ENCODE results near the gene PPP2R5E. TPM values are rescaled to one million over a fixed set of nuclear protein-coding genes. Genes with fewer than 3 reads are reported as not detected.

PPP2R5E gene
- total and polyA plus RNA-seq, 10 of the 15 experiments (the other 5 are each of a cell fraction or from before 2014, with no cell fraction given) = 11.4 to 56.2 (median 22.7) TPM

GRCh38 chr14:63443988-63444387, 99.2 kb downstream of the PPP2R5E start:
- H3K4me1 ChIP-seq (ENCODE audit: control insufficient read depth, insufficient read depth, low read length) = no peaks in the 10 kb centered on the region
- ATAC-seq (no peak), DNase-seq (ENCODE audit: low read depth, low spot score) (no peak), FAIRE-seq (peak; percentile 13)
- TF ChIP-seq BMI1 (IDR thresholded peaks at IDR 0.05; ENCODE audit: borderline replicate concordance) = no peak
- intact Hi-C loops (cut with micrococcal nuclease; ENCODE audit: unreplicated experiment) = no loop called here
- peaks cover 0 to 1% of the 10 kb centered on the region in 2 experiments; a peak in 2 of 4 replicates for H3K36me3 ChIP-seq (ENCODE audit: control insufficient read depth in 2 of 2, insufficient read depth in 2 of 2, low read length in 1 of 2)
- H3K9me3 ChIP-seq (replicated peaks; ENCODE audit: control insufficient read depth, insufficient read depth, low read length) = no peaks in the 10 kb centered on the region
- 84% methylated on average over 3 of the region's 3 CpGs for WGBS (ENCODE audit: insufficient coverage, insufficient replicate concordance, low lambda C conversion rate, missing lambda C conversion rate)
- in situ Hi-C loops (cut with MboI) = no loop called here
- no peaks in the 10 kb centered on the region for H3K27me3 ChIP-seq (replicated peaks in 1 of 2; ENCODE audit: control insufficient read depth in 2 of 2, insufficient read depth in 2 of 2, low read length in 1 of 2)
- H3K9ac ChIP-seq (ENCODE audit: control insufficient read depth, insufficient read depth, low read length) = no peak overlapping the region
- no peak overlapping the region for H3K4me2 ChIP-seq (ENCODE audit: control insufficient read depth, insufficient read depth)
- ChIA-PET POLR2A (no interaction called here), CTCF (interaction anchor here (2.7 kb wide), 1 partner anchor 10 kb away, joined by 11 read pairs; no protein-coding TSS in a partner anchor), RAD21 (ENCODE audit: unreplicated experiment) (no interaction called here), SMC1A (ENCODE audit: uncharacterized antibody, unreplicated experiment) (interaction anchor here (0.6 to 2.5 kb wide), 7 partner anchors 10 to 1515 kb away, joined by 3 to 10 read pairs (median 4); no protein-coding TSS in a partner anchor)
- H3K4me3 ChIP-seq = no peak overlapping the region
- no TSS peak for BruUV-seq (replicated peaks)
- H4K20me1 ChIP-seq (ENCODE audit: control insufficient read depth, insufficient read depth) = 0 out of 2 replicates have a peak, but pooled peaks cover 2% of the 10 kb centered on the region
- H3K27ac ChIP-seq (ENCODE audit: control insufficient read depth, insufficient read depth) = no peak overlapping the region
- H3K79me2 ChIP-seq (ENCODE audit: control insufficient read depth, insufficient read depth, low read length) = peaks cover 14% of the 10 kb centered on the region
- H2AFZ ChIP-seq (ENCODE audit: control insufficient read depth, low read depth, low read length) = no peak overlapping the region

GRCh38 chr14:63443361-63443760, 99.8 kb downstream of the PPP2R5E start:
- DNase-seq (ENCODE audit: low read depth, low spot score) = no peak
- H2AFZ ChIP-seq (ENCODE audit: control insufficient read depth, low read depth, low read length) = no peak overlapping the region
- ChIA-PET POLR2A (no interaction called here), RAD21 (ENCODE audit: unreplicated experiment) (no interaction called here), SMC1A (ENCODE audit: uncharacterized antibody, unreplicated experiment) (interaction anchor here (0.8 to 2.5 kb wide), 4 partner anchors 11 to 98 kb away, joined by 3 to 10 read pairs (median 5); no protein-coding TSS in a partner anchor), CTCF (interaction anchor here (1.1 to 2.7 kb wide), 2 partner anchors 10 to 93 kb away, joined by 3 to 11 read pairs; no protein-coding TSS in a partner anchor)
- no peak overlapping the region for H3K4me2 ChIP-seq (ENCODE audit: control insufficient read depth, insufficient read depth)
- H3K4me3 ChIP-seq = no peak overlapping the region
- BruUV-seq (replicated peaks) = no TSS peak
- H3K27ac ChIP-seq (ENCODE audit: control insufficient read depth, insufficient read depth) = no peak overlapping the region
- WGBS (ENCODE audit: insufficient coverage, insufficient replicate concordance, low lambda C conversion rate, missing lambda C conversion rate) = 98% methylated on average over 3 of the region's 3 CpGs
- intact Hi-C loops (cut with micrococcal nuclease; ENCODE audit: unreplicated experiment) (no loop called here), in situ Hi-C loops (cut with MboI) (no loop called here)
- H3K27me3 ChIP-seq (replicated peaks in 1 of 2; ENCODE audit: control insufficient read depth in 2 of 2, insufficient read depth in 2 of 2, low read length in 1 of 2) = no peaks in the 10 kb centered on the region
- 0 out of 2 replicates have a peak, but pooled peaks cover 2% of the 10 kb centered on the region for H4K20me1 ChIP-seq (ENCODE audit: control insufficient read depth, insufficient read depth)
- peaks cover 0 to 1% of the 10 kb centered on the region in 2 experiments; a peak in 2 of 4 replicates for H3K36me3 ChIP-seq (ENCODE audit: control insufficient read depth in 2 of 2, insufficient read depth in 2 of 2, low read length in 1 of 2)
- no peak overlapping the region for H3K9ac ChIP-seq (ENCODE audit: control insufficient read depth, insufficient read depth, low read length)
- TF ChIP-seq KDM1A (IDR thresholded peaks at IDR 0.05; ENCODE audit: borderline replicate concordance) (no peak), TARDBP (IDR thresholded peaks at IDR 0.05; ENCODE audit: borderline replicate concordance) (no peak), USF1 (IDR thresholded peaks at IDR 0.05; ENCODE audit: borderline replicate concordance, extremely low read length, insufficient read depth, low read depth, low read length) (no peak), NKRF (conservative IDR thresholded peaks at IDR 0.05) (no peak), NBN (IDR thresholded peaks at IDR 0.05) (no peak), E2F4 (IDR thresholded peaks at IDR 0.05; ENCODE audit: low read depth, low read length) (no peak)
- peaks cover 14% of the 10 kb centered on the region for H3K79me2 ChIP-seq (ENCODE audit: control insufficient read depth, insufficient read depth, low read length)
- H3K9me3 ChIP-seq (replicated peaks; ENCODE audit: control insufficient read depth, insufficient read depth, low read length) = no peaks in the 10 kb centered on the region
- FAIRE-seq = no peak
- no peaks in the 10 kb centered on the region for H3K4me1 ChIP-seq (ENCODE audit: control insufficient read depth, insufficient read depth, low read length)
- no peak for ATAC-seq

All from GM12878 (cell line).